Cardiac fibroblast (primary cell): ENCODE measurements around the gene ENOX1.

Experiments used
- DNase-seq, 2 donors: peaks; one replicate each; pipeline versions ENCODE4 v3.0.0 to v3.0.0-alpha.2; 2010; ENCODE audit warnings: low read depth in 2 of 2
- H3K4me3 ChIP-seq, 2 donors: replicated peaks in 1 of 2; 1 replicate in 1 of 2; 2 replicates in 1 of 2; pipeline ENCODE4 v1.5.1; 2011; ENCODE audit warnings: low read depth in 2 of 2, low read length in 2 of 2, mild to moderate bottlenecking in 2 of 2, moderate library complexity in 1 of 2
- TF ChIP-seq, protein P1 (sequence below): IDR thresholded peaks from one replicate; pipeline ENCODE4 v1.5.1; 2011; ENCODE audit warnings: low read depth, mild to moderate bottlenecking, low read length, inconsistent platforms

Gene ENOX1

DNA sequence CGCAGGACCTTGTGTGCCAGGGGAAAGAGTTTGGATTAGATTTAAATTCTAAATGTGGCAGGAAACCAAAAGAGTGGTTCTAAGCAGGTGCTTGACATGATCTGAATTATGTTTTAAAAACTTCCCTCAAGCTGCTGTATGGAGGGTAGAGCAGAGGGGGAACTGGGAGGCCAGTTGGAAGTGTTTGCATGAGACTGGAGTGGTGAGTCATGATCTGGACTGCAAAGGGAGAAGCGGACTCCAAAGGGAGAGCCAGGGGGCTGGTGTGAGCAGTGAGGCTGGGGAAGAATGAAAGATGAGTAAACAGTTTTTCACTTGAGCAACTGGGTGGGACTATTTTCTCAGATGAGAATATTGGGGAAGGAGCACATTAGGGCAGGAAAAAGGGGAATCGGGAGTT, 557.3 kb downstream of the ENOX1 start:
- TF ChIP-seq, protein P1, sequence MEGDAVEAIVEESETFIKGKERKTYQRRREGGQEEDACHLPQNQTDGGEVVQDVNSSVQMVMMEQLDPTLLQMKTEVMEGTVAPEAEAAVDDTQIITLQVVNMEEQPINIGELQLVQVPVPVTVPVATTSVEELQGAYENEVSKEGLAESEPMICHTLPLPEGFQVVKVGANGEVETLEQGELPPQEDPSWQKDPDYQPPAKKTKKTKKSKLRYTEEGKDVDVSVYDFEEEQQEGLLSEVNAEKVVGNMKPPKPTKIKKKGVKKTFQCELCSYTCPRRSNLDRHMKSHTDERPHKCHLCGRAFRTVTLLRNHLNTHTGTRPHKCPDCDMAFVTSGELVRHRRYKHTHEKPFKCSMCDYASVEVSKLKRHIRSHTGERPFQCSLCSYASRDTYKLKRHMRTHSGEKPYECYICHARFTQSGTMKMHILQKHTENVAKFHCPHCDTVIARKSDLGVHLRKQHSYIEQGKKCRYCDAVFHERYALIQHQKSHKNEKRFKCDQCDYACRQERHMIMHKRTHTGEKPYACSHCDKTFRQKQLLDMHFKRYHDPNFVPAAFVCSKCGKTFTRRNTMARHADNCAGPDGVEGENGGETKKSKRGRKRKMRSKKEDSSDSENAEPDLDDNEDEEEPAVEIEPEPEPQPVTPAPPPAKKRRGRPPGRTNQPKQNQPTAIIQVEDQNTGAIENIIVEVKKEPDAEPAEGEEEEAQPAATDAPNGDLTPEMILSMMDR, result peak; percentile 13
- peak; percentile 64 to 78 for DNase-seq
- no peak overlapping the region for H3K4me3 ChIP-seq

DNA sequence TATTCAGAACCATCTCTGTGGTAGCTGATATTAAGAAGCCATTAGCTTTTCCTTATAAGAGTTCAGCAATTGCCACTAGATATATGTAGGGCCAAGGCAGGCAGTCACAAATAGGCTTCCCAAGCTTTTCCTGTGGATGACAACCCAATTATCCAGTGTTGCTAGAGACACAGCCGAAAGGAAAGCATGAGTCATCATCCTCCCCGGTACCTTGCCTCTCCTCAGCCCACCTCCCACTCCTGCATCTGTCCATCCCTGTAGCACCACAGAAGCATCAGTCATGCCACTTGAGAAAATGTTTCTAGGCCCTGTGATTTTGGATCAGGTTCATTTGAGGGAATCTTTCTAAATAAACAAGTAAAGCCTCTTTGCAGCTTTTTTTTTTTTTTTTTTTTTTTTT, 559.1 kb downstream of the ENOX1 start:
- no peak overlapping the region for H3K4me3 ChIP-seq
- TF ChIP-seq, protein P1, result no peak
- DNase-seq, result peak in 1 of 2 donors; percentile 33

DNA sequence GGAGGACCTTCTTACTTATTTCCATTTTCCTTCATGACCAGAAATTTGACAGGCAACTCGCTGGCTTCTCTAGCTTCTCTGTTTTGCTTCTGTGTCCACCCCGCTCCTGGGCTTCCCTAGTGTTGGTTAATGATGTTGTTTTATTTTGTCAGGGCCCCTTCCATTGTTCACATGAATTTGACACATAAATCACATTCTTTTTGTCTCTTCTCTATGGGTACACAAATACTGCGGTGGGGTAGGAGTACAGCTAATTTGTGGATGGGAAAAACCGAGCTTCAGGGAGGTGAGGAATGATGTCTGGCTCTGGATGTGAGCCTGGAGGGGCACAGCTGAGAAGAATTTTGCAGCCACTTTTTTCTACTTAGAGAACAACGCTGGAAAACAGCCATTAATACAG, 563.6 kb downstream of the ENOX1 start:
- H3K4me3 ChIP-seq, result no peak overlapping the region
- TF ChIP-seq, protein P1, result no peak
- DNase-seq, result no peak

GRCh38 chr13:43222086-43222485, 564.7 kb downstream of the ENOX1 start:
- TF ChIP-seq, protein P1, result no peak
- DNase-seq, result no peak
- no peak overlapping the region for H3K4me3 ChIP-seq

- TF ChIP-seq, protein P1, result no peak
- no peak for DNase-seq
- H3K4me3 ChIP-seq, result no peak overlapping the region
Measured at GRCh38 chr13:43221611-43222010, 565.2 kb downstream of the ENOX1 start.

GRCh38 chr13:43220873-43221595, 565.7 kb downstream of the ENOX1 start:
- H3K4me3 ChIP-seq, result no peak overlapping the region
- no peak for DNase-seq
- TF ChIP-seq, protein P1, result no peak

DNA sequence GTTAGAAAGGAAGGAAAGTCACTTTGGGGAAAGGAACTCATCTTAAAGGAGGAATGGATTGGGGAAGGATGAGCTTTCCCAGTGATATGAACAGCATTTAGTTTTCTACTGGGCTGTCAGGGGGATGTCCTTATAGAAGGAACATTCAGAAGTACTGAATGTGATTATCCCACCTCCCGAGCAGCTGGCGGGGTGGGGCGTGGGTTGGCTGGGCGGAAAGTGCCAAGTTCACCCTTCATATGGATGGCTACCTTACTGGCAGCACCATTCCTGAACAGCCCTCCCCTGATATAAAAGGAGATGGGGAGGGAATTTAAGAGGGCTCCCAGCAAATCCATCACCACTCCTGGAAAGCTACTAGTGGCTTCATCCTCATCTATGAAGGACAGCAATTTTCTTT, 572.6 kb downstream of the ENOX1 start:
- DNase-seq, result no peak

More for the DNA sequence above, 572.6 kb downstream of the ENOX1 start:
- TF ChIP-seq, protein P1, result no peak
- H3K4me3 ChIP-seq, result no peak overlapping the region
